Panc1 (cell line): Measurements from ENCODE around the gene WNT10A. TPM values are rescaled to one million over a fixed set of nuclear protein-coding genes. Genes with fewer than 3 reads are reported as not detected.

Experiments used
- ATAC-seq: fragments of 200-7000 bp; cut with Tn5 transposase; 2 replicates; pipeline ENCODE4 v1.9.1; 2020; ENCODE audit warnings: mild to moderate bottlenecking, moderate library complexity
- BruUV-seq: library from RNA; stranded (reverse); fragments of 400-500 nt; replicated peaks from 2 replicates; lab custom pipeline; 2021; lab: Mats Ljungman, UMichigan
- CTCF ChIA-PET: fragments of 300-600 bp; sonication (Branson Sonifier 250); formaldehyde crosslinking; loops from one replicate; lab custom pipeline; 2022; ENCODE audit warnings: antibody characterized with exemption; lab: Charles Lee
- POLR2A ChIA-PET: fragments of 300-600 bp; sonication (Branson Sonifier 250); formaldehyde crosslinking; loops from one replicate; lab custom pipeline; 2022; ENCODE audit warnings: antibody characterized with exemption; lab: Charles Lee
- DNase-seq: peaks from one replicate; pipeline ENCODE4 v3.0.0-alpha.2; 2010; ENCODE audit warnings: low read depth, low spot score
- H3K27ac ChIP-seq: 2 replicates; pipeline ENCODE4 v1.5.1; 2011; ENCODE audit warnings: mild to moderate bottlenecking, low read length, inconsistent platforms
- H3K27me3 ChIP-seq: fragments of 200-500 bp; sonication (Bioruptor generic); 2 replicates; pipeline ENCODE4 v1.6.0; 2014; ENCODE audit warnings: low read length, inconsistent platforms; ENCODE audit not compliant: control insufficient read depth, insufficient read depth
- H3K36me3 ChIP-seq: fragments of 200-500 bp; sonication (Bioruptor generic); 2 replicates; pipeline ENCODE4 v1.5.1; 2014; ENCODE audit warnings: inconsistent platforms, mild to moderate bottlenecking, low read length, moderate library complexity; ENCODE audit not compliant: control insufficient read depth, insufficient read depth
- H3K4me1 ChIP-seq: 2 replicates; pipeline ENCODE4 v1.5.1; 2011; ENCODE audit warnings: inconsistent platforms, mild to moderate bottlenecking, low read length, moderate library complexity; ENCODE audit not compliant: control insufficient read depth, insufficient read depth
- H3K4me3 ChIP-seq, 2 experiments: 2 replicates each; pipeline ENCODE4 v1.5.1; 2011 to 2012; ENCODE audit warnings: low read depth in 2 of 2, low read length in 2 of 2, mild to moderate bottlenecking in 2 of 2, inconsistent platforms in 1 of 2, moderate library complexity in 1 of 2
- H3K9me3 ChIP-seq: fragments of 200-500 bp; sonication (Bioruptor generic); 2 replicates; pipeline ENCODE4 v1.5.1; 2014; ENCODE audit warnings: low read depth, mild to moderate bottlenecking, inconsistent platforms, low read length, moderate library complexity; ENCODE audit not compliant: control insufficient read depth, insufficient read depth
- CTCF ChIP-seq: fragments of 450-650 bp; IDR thresholded peaks from 2 replicates; pipeline ENCODE4 v1.5.1; 2017; ENCODE audit warnings: mild to moderate bottlenecking
- POLR2AphosphoS5 ChIP-seq: IDR thresholded peaks from 2 replicates; pipeline ENCODE4 v1.6.1; 2012; ENCODE audit warnings: mild to moderate bottlenecking, low read depth, low read length, moderate library complexity
- REST ChIP-seq, 2 experiments: IDR thresholded peaks; 2 replicates each; pipeline ENCODE4 v1.6.1; 2011 to 2012; ENCODE audit warnings: low read depth in 2 of 2, control low read depth in 1 of 2, low read length in 1 of 2, mild to moderate bottlenecking in 1 of 2, moderate library complexity in 1 of 2; ENCODE audit not compliant: insufficient read depth in 1 of 2
- SIN3A ChIP-seq: IDR thresholded peaks from 2 replicates; pipeline ENCODE4 v1.6.1; 2012; ENCODE audit warnings: low read depth, mild to moderate bottlenecking, low read length, moderate library complexity, borderline replicate concordance; ENCODE audit not compliant: insufficient read depth
- TCF7L2 ChIP-seq: IDR thresholded peaks from 2 replicates; pipeline ENCODE4 v1.6.1; 2011; ENCODE audit warnings: mild to moderate bottlenecking, low read depth, low read length, inconsistent platforms
- in situ Hi-C: cut with HindIII; loops from 2 replicates; pipeline ENCODE4 v1.10.0; 2016; ENCODE audit warnings: low sequenced_read_pairs, low pct_unique_long_range_greater_than_20kb
- intact Hi-C: fragments of 100-400 bp; cut with micrococcal nuclease; formaldehyde crosslinking; loops from one replicate; pipeline ENCODE4 v1.10.0; 2022; ENCODE audit not compliant: unreplicated experiment
- total RNA-seq: library from RNA; stranded (reverse); gene quantifications from one replicate; pipeline ENCODE4 v1.2.1, GENCODE V29; 2021; ENCODE audit not compliant: unreplicated experiment

Gene WNT10A
- total RNA-seq, 1 experiment from 2014 or later = 9.2 TPM

DNA sequence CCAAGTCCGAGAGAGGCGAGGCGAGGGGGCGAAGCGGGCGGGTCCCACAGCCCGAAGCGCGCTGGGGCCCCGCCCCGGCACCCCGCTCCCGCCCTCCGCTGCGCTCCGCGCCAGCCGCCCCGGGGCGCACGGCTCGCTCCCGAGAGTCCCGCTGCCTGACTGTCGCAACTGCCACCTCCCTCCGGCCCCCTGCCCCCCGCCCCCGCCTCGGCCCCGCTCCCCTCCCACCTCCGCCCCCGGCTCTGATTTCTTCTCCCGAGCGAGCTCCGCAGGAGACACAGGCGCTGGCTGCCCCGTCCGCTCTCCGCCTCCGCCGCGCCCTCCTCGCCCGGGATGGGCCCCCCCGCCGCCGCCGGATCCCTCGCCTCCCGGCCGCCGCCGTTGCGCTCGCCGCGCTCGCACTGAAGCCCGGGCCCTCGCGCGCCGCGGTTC lies 21.1 kb upstream of the WNT10A start, which contains the start of gene WNT6:
Gene WNT6, plus strand, starts transcription at position 250 of the 432 bp plus-strand sequence. CDS start 233 bp downstream, outside the sequence.
- DNase-seq (no peak), ATAC-seq (peak; percentile 54)
- Histone ChIP-seq H3K4me3 (peak within 1 kb of the TSS; percentile 40 to 44), H3K9me3 (no peaks in the 10 kb centered on the region), H3K27me3 (peaks cover 10% of the 10 kb centered on the region), H3K36me3 (no peaks in the 10 kb centered on the region), H3K27ac (0 out of 2 replicates have a peak within 1 kb of the TSS, but pooled peaks have one; percentile 23), H3K4me1 (peaks cover 19% of the 10 kb centered on the region)
- TF ChIP-seq CTCF (no peak), TCF7L2 (no peak), REST (IDR thresholded peaks at IDR 0.05; ENCODE audit: insufficient read depth in 1 of 2, low read depth in 2 of 2, low read length in 1 of 2) (no peak), SIN3A (no peak), POLR2AphosphoS5 (no peak)
- POLR2A ChIA-PET = no interaction called here
- no TSS peak for BruUV-seq
- intact Hi-C loops (loop anchor here (10.0 kb wide), 1 partner anchor 295 kb away; no protein-coding TSS in a partner anchor), in situ Hi-C loops (no loop called here)
- CTCF ChIA-PET = interaction anchor here (0.6 kb wide), 2 partner anchors 77 to 143 kb away, joined by 4 to 5 read pairs; no protein-coding TSS in a partner anchor

GRCh38 chr2:218859988-218860831 lies 20.4 kb upstream of the WNT10A start:
- intact Hi-C loops (loop anchor here (10.0 kb wide), 1 partner anchor 295 kb away; no protein-coding TSS in a partner anchor), in situ Hi-C loops (no loop called here)
- Histone ChIP-seq H3K4me1 (peaks cover 19% of the 10 kb centered on the region), H3K4me3 (peak overlapping the region; percentile 40 to 44), H3K27me3 (peaks cover 10% of the 10 kb centered on the region), H3K27ac (0 out of 2 replicates have a peak overlapping the region, but pooled peaks have one; percentile 23), H3K36me3 (no peaks in the 10 kb centered on the region), H3K9me3 (no peaks in the 10 kb centered on the region)
- DNase-seq (no peak), ATAC-seq (peak; percentile 49)
- no peak for TF ChIP-seq TCF7L2
- TF ChIP-seq SIN3A = no peak
- TF ChIP-seq REST (IDR thresholded peaks at IDR 0.05; ENCODE audit: insufficient read depth in 1 of 2, low read depth in 2 of 2, low read length in 1 of 2) = no peak
- TF ChIP-seq CTCF = no peak
- TF ChIP-seq POLR2AphosphoS5 = no peak
- POLR2A ChIA-PET = no interaction called here
- BruUV-seq = no TSS peak
- CTCF ChIA-PET = interaction anchor here (0.6 kb wide), 2 partner anchors 78 to 142 kb away, joined by 4 to 5 read pairs; no protein-coding TSS in a partner anchor
